Smooth muscle cell (in vitro differentiated cells): ENCODE results near the gene RIGI. TPM values are rescaled to one million over a fixed set of nuclear protein-coding genes. Genes with fewer than 3 reads are reported as not detected.
A peak's percentile ranks its signal among the peaks of the same experiment; 100 is the strongest.

Source experiments
- DNase-seq: peaks from one replicate; lab custom pipeline; 2025; ENCODE audit not compliant: unreplicated experiment; lab: John Stamatoyannopoulos, UW
- H2AFZ ChIP-seq: fragments of 200-600 bp; sonication (generic); 2 replicates; pipeline ENCODE4 v1.6.0; 2016; ENCODE audit warnings: antibody characterized with exemption, low read depth, mild to moderate bottlenecking
- H3F3A ChIP-seq: fragments of 200-600 bp; sonication (generic); 2 replicates; pipeline ENCODE4 v1.6.0; 2017; ENCODE audit warnings: antibody characterized with exemption, low read depth
- H3K27ac ChIP-seq: fragments of 200-600 bp; sonication (generic); 2 replicates; pipeline ENCODE4 v1.5.1; 2016; ENCODE audit warnings: low read depth, mild to moderate bottlenecking
- H3K27me3 ChIP-seq: fragments of 200-600 bp; sonication (generic); 2 replicates; pipeline ENCODE4 v1.6.1; 2016; ENCODE audit warnings: low read depth, mild to moderate bottlenecking
- H3K36me3 ChIP-seq: fragments of 200-600 bp; sonication (generic); 2 replicates; pipeline ENCODE4 v1.5.1; 2016; ENCODE audit warnings: low read depth
- H3K4me1 ChIP-seq: fragments of 200-600 bp; sonication (generic); 2 replicates; pipeline ENCODE4 v1.5.1; 2016; ENCODE audit warnings: low read depth
- H3K4me2 ChIP-seq: fragments of 200-600 bp; sonication (generic); 2 replicates; pipeline ENCODE4 v1.6.0; 2016; ENCODE audit warnings: mild to moderate bottlenecking
- H3K4me3 ChIP-seq: fragments of 200-600 bp; sonication (generic); 2 replicates; pipeline ENCODE4 v1.5.1; 2016; ENCODE audit warnings: mild to moderate bottlenecking
- H3K79me2 ChIP-seq: fragments of 200-600 bp; sonication (generic); 2 replicates; pipeline ENCODE4 v1.6.0; 2016; ENCODE audit warnings: low read depth, mild to moderate bottlenecking
- H3K9ac ChIP-seq: fragments of 200-600 bp; sonication (generic); 2 replicates; pipeline ENCODE4 v1.6.0; 2016; ENCODE audit warnings: low read depth
- H3K9me3 ChIP-seq: fragments of 200-600 bp; sonication (generic); replicated peaks from 2 replicates; pipeline ENCODE4 v1.5.1; 2016; ENCODE audit warnings: low read depth
- H4K20me1 ChIP-seq: fragments of 200-600 bp; sonication (generic); 2 replicates; pipeline ENCODE4 v1.6.0; 2016; ENCODE audit warnings: low read depth
- WGBS: methylation state at CpG from one replicate; pipeline ENCODE4 v1.1.7; 2016; ENCODE audit warnings: low lambda C conversion rate; 5-methylcytosine and 5-hydroxymethylcytosine counted together
- polyA plus RNA-seq: library from polyadenylated mRNA; unstranded; fragments of >200 nt; fragmentation: Nextera tagmentation; extraction: Ambion mirVana; gene quantifications from 2 replicates; pipeline ENCODE4 v1.2.1, GENCODE V29; 2016
- total RNA-seq: library from RNA; depleted of rRNA; stranded (reverse); fragments of >200 nt; gene quantifications from 2 replicates; pipeline ENCODE4 v1.2.3, GENCODE V29; 2014
- TF ChIP-seq, protein P1 (sequence below): fragments of 200-600 bp; sonication (generic); IDR thresholded peaks from 2 replicates; pipeline ENCODE4 v1.5.1; 2017; ENCODE audit warnings: borderline replicate concordance, mild to moderate bottlenecking, antibody characterized with exemption; ENCODE audit not compliant: insufficient read depth, poor library complexity, severe bottlenecking

RIGI gene
- total and polyA plus RNA-seq, 2 experiments from 2014 or later = 2.3 to 6.8 TPM

DNA sequence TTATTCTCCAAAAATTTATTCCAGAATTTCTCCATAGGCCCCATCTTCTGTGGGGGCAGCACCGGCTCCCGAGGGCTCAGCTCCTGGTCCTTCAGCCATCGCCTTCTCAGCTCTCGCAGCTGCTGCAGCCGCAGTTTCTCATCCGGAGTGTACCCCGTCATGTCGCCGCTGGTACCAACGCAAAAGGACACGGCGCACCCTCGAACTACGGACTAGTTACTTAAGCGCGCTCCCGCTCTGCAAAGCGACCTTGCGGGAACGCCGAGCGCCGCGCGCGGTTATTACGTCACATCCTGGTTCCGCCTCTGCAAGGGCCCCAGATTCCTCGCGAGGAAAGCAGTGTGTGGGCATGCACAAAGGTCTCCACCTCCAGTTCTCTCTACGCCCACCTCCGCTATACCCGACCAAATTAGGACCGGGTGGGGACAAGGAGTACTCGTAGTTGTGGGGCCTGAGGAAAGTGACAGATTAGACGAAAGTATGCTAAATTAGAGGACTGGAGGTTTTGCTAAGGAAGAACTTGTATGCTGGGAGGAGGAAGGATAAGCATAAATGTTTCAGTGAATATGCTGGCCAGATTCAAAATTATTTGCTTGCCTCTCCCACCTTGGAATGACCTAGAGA is 47.0 kb upstream of the RIGI start, which contains the start of gene NDUFB6:
TSS of gene NDUFB6 (minus strand) at position 260 of the 624 bp plus-strand sequence. CDS start at position 161, 99 bp downstream.
- H3K9ac ChIP-seq = peak within 1 kb of the TSS; percentile 84
- H3K4me3 ChIP-seq = peak within 1 kb of the TSS; percentile 95
- WGBS = under 1% methylated on average over 36 of the region's 36 CpGs
- H3K27ac ChIP-seq = peak within 1 kb of the TSS; percentile 93
- H3K27me3 ChIP-seq = no peaks in the 10 kb centered on the region
- peak; percentile 72 for DNase-seq
- no peaks in the 10 kb centered on the region for H3F3A ChIP-seq
- H4K20me1 ChIP-seq = peaks cover 6% of the 10 kb centered on the region
- TF ChIP-seq, protein P1, sequence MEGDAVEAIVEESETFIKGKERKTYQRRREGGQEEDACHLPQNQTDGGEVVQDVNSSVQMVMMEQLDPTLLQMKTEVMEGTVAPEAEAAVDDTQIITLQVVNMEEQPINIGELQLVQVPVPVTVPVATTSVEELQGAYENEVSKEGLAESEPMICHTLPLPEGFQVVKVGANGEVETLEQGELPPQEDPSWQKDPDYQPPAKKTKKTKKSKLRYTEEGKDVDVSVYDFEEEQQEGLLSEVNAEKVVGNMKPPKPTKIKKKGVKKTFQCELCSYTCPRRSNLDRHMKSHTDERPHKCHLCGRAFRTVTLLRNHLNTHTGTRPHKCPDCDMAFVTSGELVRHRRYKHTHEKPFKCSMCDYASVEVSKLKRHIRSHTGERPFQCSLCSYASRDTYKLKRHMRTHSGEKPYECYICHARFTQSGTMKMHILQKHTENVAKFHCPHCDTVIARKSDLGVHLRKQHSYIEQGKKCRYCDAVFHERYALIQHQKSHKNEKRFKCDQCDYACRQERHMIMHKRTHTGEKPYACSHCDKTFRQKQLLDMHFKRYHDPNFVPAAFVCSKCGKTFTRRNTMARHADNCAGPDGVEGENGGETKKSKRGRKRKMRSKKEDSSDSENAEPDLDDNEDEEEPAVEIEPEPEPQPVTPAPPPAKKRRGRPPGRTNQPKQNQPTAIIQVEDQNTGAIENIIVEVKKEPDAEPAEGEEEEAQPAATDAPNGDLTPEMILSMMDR = no peak
- peak within 1 kb of the TSS; percentile 97 for H3K4me2 ChIP-seq
- H3K36me3 ChIP-seq = no peaks in the 10 kb centered on the region
- H2AFZ ChIP-seq = peak within 1 kb of the TSS; percentile 93
- peaks cover 20% of the 10 kb centered on the region for H3K4me1 ChIP-seq
- H3K79me2 ChIP-seq = peaks cover 38% of the 10 kb centered on the region
- H3K9me3 ChIP-seq = no peaks in the 10 kb centered on the region

DNA sequence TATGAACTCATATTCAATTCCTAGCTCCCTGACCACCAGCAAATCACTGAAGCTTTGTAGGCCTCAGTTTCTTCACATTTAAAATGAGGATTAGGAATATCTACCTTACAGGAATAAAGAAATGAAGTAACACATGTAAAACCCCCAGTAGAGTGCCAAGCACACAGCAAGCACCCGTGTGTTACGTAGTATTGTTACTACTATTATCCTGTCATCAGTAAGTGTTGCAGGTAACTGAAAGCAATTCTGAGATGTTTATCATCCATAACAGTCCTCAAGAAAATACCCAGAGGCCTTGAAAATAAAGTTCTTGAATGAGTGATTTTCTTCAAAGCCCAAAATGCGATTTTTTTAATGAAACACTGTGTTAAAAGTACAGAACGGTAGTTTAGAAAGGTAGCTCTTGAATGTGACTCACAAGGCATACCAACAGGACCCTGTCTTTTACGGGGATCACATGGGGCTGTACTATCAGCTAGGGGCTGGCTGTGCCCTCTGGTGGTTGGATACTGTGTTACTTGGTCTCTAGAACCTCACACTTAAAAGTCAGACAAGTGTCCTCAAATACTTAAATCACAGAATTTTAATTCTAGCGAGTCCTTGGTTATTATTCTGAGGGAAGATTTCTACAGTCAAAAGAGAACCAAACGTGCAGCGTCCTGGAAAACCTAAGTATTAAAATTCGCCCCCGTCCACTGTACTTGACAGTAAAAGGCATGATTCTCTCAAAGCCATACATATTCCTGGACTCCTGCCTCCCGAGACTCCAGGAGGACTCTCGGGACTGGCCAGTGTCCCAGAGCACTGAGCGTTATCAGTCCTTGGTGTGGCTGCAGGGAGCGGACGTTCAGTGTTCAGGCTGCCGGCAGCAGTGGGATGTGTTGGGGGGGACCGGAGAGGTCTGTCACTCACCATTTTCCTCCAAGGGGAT is 46.2 kb upstream of the RIGI start:
- H4K20me1 ChIP-seq = peaks cover 6% of the 10 kb centered on the region
- H3K27me3 ChIP-seq = no peaks in the 10 kb centered on the region
- peak overlapping the region; percentile 95 for H3K4me3 ChIP-seq
- no peaks in the 10 kb centered on the region for H3K36me3 ChIP-seq
- peak overlapping the region; percentile 97 for H3K4me2 ChIP-seq
- DNase-seq = no peak
- no peaks in the 10 kb centered on the region for H3K9me3 ChIP-seq
- peak overlapping the region; percentile 93 for H2AFZ ChIP-seq
- peaks cover 46% of the 10 kb centered on the region for H3K79me2 ChIP-seq
- WGBS = 2% methylated on average over 17 of the region's 17 CpGs
- H3K4me1 ChIP-seq = peaks cover 20% of the 10 kb centered on the region
- TF ChIP-seq, protein P1 = peak; percentile 73
- no peaks in the 10 kb centered on the region for H3F3A ChIP-seq
- H3K9ac ChIP-seq = peak overlapping the region; percentile 84
- peak overlapping the region; percentile 93 for H3K27ac ChIP-seq

DNA sequence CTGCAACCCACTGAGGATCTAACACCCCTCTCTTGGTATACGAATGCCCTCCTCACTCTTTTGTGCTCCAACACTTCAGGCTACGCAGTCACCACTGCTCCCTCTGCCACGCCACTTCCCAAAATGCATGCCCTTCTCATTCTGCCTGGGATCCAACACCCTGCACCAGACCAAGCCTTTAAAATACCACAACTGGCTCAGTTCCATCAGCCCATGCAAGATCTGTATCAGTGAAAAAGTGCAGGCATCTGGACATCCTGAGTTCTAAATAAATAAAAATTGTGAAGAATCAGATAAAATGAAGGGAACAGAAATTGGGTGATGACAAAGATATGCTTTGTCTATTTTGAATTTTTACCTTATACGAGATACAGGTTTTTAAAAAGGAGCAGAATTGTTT is 44.3 kb upstream of the RIGI start:
- Histone ChIP-seq H3K4me3 (no peak overlapping the region), H3K79me2 (peaks cover 55% of the 10 kb centered on the region), H3K27ac (no peak overlapping the region), H3K4me2 (no peak overlapping the region), H3F3A (no peaks in the 10 kb centered on the region), H3K4me1 (peaks cover 20% of the 10 kb centered on the region), H2AFZ (no peak overlapping the region), H3K9ac (no peak overlapping the region), H3K36me3 (no peaks in the 10 kb centered on the region), H3K9me3 (no peaks in the 10 kb centered on the region), H3K27me3 (no peaks in the 10 kb centered on the region), H4K20me1 (peaks cover 6% of the 10 kb centered on the region)
- WGBS = 95% methylated on average over 4 of the region's 4 CpGs
- TF ChIP-seq, protein P1 = no peak
- no peak for DNase-seq
